GM18505 (cell line): ENCODE data around the gene BRD3.
"Not testable (repeated sequence)": the region's sequence is repeated elsewhere in the genome, so short reads cannot be mapped to it uniquely, and the experiment has no call there.

Source experiments
- ATAC-seq: cut with Tn5 transposase; IDR thresholded peaks from one replicate; pipeline ENCODE4 v1.9.1; 2021; ENCODE audit not compliant: unreplicated experiment
- POLR2A ChIP-seq: IDR thresholded peaks from 4 replicates; pipeline ENCODE4 v1.6.1; 2011; ENCODE audit warnings: borderline replicate concordance; ENCODE audit not compliant: insufficient read depth, insufficient read length; ENCODE audit errors: extremely low read depth

The BRD3 gene

GRCh38 chr9:133996531-133997520, 71.0 kb downstream of the BRD3 start:
- no peak for ATAC-seq
- TF ChIP-seq POLR2A, result no peak

DNA sequence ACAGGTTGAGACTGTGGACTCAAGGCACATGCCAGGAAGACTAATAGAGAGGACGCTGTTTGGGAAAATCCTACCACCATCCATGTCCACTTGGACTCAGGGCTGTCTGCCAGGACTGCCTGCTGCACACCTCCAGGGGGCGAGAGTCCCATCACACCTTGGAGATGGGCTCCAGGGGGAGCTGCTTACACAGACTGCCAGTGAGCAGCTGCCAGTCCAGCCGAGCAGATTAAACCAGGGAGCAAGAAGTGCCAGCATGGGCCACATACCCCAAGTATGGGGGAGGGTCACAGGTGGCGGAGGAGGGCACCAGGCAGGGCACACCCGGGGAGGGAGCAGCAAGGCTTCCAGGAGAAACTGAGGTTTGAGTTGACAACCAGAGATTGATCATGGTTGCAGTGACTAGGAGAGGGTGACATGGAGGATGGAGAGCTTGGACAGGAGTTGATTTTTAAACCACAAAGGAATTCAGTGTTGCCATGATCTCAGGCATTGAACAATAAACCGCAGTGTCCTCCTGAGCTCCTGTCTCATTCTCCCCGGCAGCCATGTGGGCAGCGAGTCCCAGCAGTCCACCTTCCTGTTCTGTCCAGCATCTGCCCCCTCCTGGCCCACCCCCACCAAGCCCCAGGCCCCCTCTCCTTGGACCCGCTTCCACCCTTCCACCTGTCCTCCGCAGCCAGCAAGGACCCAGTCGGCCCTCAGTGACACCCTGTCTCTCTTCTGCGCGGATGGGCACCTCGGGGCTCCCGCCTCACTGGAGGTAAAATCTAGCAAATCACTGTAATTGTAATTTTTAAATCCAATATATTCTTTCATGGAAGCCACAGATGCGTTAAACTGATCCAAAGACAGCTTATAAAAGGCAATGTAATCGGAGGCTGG, 72.6 kb downstream of the BRD3 start:
- ATAC-seq, result no peak
- no peak for TF ChIP-seq POLR2A

- TF ChIP-seq POLR2A, result no peak
- ATAC-seq, result no peak
Observed at GRCh38 chr9:133994353-133995011, 73.3 kb downstream of the BRD3 start.

- no peak for TF ChIP-seq POLR2A
- no peak for ATAC-seq
Observed at GRCh38 chr9:133993635-133994253, 74.1 kb downstream of the BRD3 start.

DNA sequence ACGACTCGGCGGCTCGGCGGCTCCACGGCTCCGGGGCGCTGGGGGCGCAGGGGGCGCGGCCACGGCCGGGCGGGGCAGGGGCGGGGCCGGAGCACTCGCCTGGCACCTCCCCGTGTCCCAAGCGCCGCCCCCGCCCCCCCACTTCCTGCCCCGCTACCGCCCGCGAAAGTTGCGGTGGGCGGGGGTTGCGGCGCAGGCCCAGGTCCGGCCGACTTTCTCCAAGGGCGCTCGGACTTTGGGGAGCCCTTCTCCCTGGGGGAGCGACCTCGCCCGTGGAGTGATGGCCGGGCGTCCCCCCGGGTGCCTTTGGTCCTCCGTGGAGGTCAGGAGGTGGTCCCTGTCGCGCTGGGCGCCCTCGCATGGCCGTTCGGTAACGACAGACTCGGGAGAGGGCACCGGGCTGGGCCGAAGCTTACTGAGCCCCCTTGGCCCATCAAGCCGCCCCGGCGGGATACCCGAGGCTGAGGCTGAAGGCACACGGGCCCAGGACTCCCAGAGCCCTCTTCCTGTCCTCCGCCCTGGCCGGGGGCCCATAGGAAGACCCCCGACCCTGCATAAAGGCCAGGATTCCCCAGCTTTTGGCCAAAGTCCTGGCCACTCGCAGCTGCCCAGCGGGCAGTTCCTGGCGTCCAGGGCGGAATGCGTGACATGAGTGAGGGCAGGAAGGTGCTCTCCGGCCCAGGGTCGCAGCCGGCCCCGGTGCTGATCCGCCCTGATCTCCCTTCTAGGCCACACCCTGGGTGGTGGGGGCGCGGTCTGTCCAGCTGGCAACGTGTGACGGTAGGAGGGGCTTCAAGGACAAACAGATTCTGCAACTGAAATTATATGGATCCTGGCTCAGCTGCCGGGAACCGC, 74.8 kb downstream of the BRD3 start:
- peak; percentile 53 for ATAC-seq
- TF ChIP-seq POLR2A, result peak; percentile 42

DNA sequence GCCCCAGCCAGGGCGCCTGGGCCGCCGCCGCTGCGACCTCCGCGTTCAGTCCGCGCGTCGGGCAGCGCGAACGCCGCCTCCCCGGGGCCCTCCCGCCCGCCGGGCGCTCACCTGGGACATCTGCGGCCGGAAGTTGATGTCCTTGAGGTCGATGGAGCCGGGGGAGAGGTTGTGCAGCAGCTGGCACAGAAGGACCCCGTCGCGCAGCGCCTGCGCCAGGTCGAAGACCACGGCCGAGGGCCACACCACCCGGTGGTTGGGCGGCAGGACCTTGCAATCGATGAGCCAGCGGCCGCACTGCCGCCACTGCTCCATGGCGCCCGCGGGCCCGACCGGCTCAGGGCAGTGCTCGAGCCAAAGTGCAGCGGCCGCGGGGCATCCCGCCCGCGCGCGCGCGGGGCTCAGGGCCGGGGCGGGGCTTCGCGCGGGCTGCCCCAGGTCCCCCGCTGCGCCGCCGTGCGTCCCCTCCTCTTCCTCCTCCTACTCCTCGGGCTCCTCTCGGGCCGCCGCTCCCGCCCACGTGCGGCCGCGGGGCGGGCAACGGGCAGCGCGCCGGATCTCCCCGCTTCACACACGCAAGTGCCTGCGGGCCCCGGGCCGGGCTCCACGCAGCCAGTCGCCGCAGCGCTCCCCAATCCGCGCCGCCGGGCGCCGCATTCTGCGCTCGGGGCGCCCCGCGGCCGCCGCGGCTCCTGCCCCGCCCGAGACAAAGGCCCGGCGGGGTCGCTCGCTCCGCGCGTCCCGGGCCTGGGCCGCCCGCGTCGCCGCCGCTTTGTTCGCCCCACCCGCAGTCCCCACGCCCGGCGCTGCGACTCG, 75.7 kb downstream of the BRD3 start, which contains the start of gene VAV2:
Gene VAV2 (minus strand): TSS at position 361 of the 816 bp plus-strand sequence. CDS start 46 bp downstream, at position 315.
- peak; percentile 64 for TF ChIP-seq POLR2A
- peak; percentile 46 for ATAC-seq

- TF ChIP-seq POLR2A, result no peak
- peak; percentile 8 for ATAC-seq
Observed at GRCh38 chr9:133991214-133991921, 76.5 kb downstream of the BRD3 start.

- TF ChIP-seq POLR2A, result no peak
- no peak for ATAC-seq
Observed at GRCh38 chr9:133990366-133991213, 77.2 kb downstream of the BRD3 start.

DNA sequence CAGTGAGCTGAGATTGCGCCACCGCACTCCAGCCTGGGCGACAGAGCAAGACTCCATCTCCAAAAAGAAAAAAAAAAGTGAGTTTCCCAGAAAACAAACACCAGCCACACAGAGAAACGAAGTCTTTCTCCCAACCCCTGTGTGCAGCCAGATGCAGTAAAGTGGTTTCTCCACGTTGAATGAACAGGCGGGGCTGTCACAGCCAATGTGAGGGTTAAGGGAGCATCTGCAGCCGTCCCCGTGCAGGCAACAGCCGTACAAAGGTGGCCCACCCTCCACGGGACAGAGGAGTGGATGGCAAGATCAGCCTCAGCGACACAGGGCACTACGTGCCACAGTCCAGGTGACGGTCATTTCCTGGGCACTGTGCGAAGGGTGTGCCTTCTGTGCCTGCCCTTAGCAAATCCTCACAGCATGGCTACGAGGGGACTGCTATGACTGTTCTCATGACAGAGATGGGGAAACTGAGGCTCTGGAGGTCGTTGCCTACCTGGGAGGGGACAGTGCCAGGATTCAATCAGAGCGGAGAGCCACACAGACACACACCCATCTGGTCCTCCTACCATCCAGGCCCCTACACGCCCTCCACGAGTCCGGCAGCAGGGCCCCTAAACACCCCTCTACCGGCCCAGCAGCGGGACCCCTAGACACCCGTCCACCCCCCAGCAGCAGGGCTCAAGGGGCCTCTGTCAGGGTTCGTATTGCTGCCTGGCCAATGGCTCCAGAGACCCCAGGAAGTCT, 78.0 kb downstream of the BRD3 start:
- TF ChIP-seq POLR2A, result no peak

GRCh38 chr9:133988771-133989170, 79.1 kb downstream of the BRD3 start:
- not testable (repeated sequence) for ATAC-seq

More for the DNA sequence above, 78.0 kb downstream of the BRD3 start:
- ATAC-seq, result no peak
